ENCODE measurements around the gene GAB2.

DNA sequence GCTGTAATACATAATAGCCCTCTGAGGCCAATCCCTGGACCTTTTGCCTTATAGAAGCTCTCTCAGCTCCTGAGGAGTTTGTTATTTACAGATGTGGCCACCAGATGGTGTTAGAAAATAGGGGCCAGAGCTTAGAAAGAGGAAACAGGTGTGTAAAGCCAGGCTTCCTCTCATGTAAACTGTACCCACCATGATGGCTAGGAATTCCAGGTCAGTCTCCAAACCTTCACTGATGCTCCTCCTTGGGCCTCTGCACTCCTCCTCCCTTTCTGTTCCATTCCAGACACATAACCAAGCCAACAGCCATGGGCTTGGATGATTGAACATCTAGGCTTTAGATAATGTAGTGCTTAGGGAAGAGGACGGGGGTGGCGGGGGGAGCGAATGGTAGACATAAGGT, 189.2 kb downstream of the GAB2 start:
- TF ChIP-seq ARNTL (CRISPR knock-in tag; IDR thresholded peaks at IDR 0.05; ENCODE audit: borderline replicate concordance, low read depth) (no peak), RARB (CRISPR knock-in tag; IDR thresholded peaks at IDR 0.05) (no peak), POU6F1 (CRISPR knock-in tag; IDR thresholded peaks at IDR 0.05; ENCODE audit: borderline replicate concordance, low read depth) (no peak), ZFP30 (CRISPR knock-in tag; IDR thresholded peaks at IDR 0.05) (no peak), ZC3H10 (CRISPR knock-in tag; IDR thresholded peaks at IDR 0.05) (no peak), ISL1 (CRISPR knock-in tag; IDR thresholded peaks at IDR 0.05) (no peak), OSR1 (CRISPR knock-in tag; IDR thresholded peaks at IDR 0.05) (no peak), ZNF70 (CRISPR knock-in tag; IDR thresholded peaks at IDR 0.05) (no peak), ZFP3 (CRISPR knock-in tag; IDR thresholded peaks at IDR 0.05) (no peak), ESRRG (CRISPR knock-in tag; IDR thresholded peaks at IDR 0.05) (no peak), TSHZ2 (CRISPR knock-in tag; IDR thresholded peaks at IDR 0.05) (no peak)
- TF ChIP-seq, protein P1, sequence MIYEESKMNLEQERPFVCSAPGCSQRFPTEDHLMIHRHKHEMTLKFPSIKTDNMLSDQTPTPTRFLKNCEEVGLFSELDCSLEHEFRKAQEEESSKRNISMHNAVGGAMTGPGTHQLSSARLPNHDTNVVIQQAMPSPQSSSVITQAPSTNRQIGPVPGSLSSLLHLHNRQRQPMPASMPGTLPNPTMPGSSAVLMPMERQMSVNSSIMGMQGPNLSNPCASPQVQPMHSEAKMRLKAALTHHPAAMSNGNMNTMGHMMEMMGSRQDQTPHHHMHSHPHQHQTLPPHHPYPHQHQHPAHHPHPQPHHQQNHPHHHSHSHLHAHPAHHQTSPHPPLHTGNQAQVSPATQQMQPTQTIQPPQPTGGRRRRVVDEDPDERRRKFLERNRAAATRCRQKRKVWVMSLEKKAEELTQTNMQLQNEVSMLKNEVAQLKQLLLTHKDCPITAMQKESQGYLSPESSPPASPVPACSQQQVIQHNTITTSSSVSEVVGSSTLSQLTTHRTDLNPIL (CRISPR knock-in tag; IDR thresholded peaks at IDR 0.05; ENCODE audit: low read depth), result no peak
- TF ChIP-seq, protein P2, sequence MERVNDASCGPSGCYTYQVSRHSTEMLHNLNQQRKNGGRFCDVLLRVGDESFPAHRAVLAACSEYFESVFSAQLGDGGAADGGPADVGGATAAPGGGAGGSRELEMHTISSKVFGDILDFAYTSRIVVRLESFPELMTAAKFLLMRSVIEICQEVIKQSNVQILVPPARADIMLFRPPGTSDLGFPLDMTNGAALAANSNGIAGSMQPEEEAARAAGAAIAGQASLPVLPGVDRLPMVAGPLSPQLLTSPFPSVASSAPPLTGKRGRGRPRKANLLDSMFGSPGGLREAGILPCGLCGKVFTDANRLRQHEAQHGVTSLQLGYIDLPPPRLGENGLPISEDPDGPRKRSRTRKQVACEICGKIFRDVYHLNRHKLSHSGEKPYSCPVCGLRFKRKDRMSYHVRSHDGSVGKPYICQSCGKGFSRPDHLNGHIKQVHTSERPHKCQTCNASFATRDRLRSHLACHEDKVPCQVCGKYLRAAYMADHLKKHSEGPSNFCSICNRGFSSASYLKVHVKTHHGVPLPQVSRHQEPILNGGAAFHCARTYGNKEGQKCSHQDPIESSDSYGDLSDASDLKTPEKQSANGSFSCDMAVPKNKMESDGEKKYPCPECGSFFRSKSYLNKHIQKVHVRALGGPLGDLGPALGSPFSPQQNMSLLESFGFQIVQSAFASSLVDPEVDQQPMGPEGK (CRISPR knock-in tag; IDR thresholded peaks at IDR 0.05; ENCODE audit: borderline replicate concordance), result no peak

Data from SK-N-SH treated with all-trans-retinoic acid at 6 μM for 48 hours (cell line).